Fibroblast of lung (primary cell): Measurements from ENCODE around the gene DENND1A. TPM values are rescaled to one million over a fixed set of nuclear protein-coding genes. Genes with fewer than 3 reads are reported as not detected.

ENCODE experiments used
- DNase-seq, 2 donors: peaks; one replicate each; pipeline versions ENCODE4 v3.0.0 to v3.0.0-alpha.2; 2010; ENCODE audit warnings: low read depth in 2 of 2
- H2AFZ ChIP-seq: 2 replicates; pipeline ENCODE4 v1.5.1; 2012; ENCODE audit warnings: low read length, control low read depth, inconsistent platforms
- H3K27ac ChIP-seq: 2 replicates; pipeline ENCODE4 v1.5.1; 2011; ENCODE audit warnings: low read length, control low read depth; ENCODE audit not compliant: insufficient read depth
- H3K27me3 ChIP-seq: 2 replicates; pipeline ENCODE4 v1.5.1; 2011; ENCODE audit warnings: mild to moderate bottlenecking, low read length; ENCODE audit not compliant: control insufficient read depth, insufficient read depth
- H3K36me3 ChIP-seq: 2 replicates; pipeline ENCODE4 v1.5.1; 2011; ENCODE audit warnings: low read length; ENCODE audit not compliant: control insufficient read depth, insufficient read depth
- H3K4me1 ChIP-seq: 2 replicates; pipeline ENCODE4 v1.5.1; 2011; ENCODE audit warnings: low read length; ENCODE audit not compliant: control insufficient read depth, insufficient read depth; ENCODE audit errors: extremely low read depth
- H3K4me2 ChIP-seq: 2 replicates; pipeline ENCODE4 v1.5.1; 2011; ENCODE audit warnings: low read length, control low read depth; ENCODE audit not compliant: insufficient read depth; ENCODE audit errors: extremely low read depth
- H3K4me3 ChIP-seq, 4 experiments: fragments of 200-600 bp in 1 of 4; sonication (generic) in 1 of 4; replicated peaks in 1 of 4; 2 replicates each; pipeline ENCODE4 v1.5.1; 2011 to 2016; ENCODE audit warnings: low read length in 4 of 4, low read depth in 3 of 4, mild to moderate bottlenecking in 3 of 4, control low read depth in 2 of 4, inconsistent platforms in 1 of 4, mixed read lengths in 1 of 4; ENCODE audit not compliant: insufficient read depth in 1 of 4; ENCODE audit errors: control extremely low read depth in 1 of 4
- H3K79me2 ChIP-seq: 2 replicates; pipeline ENCODE4 v1.5.1; 2012; ENCODE audit warnings: mild to moderate bottlenecking, low read length, inconsistent platforms; ENCODE audit not compliant: control insufficient read depth, insufficient read depth
- H3K9ac ChIP-seq: 2 replicates; pipeline ENCODE4 v1.5.1; 2011; ENCODE audit warnings: mild to moderate bottlenecking, low read length, control low read depth; ENCODE audit not compliant: insufficient read depth
- H3K9me3 ChIP-seq: 2 replicates; pipeline ENCODE4 v1.5.1; 2012; ENCODE audit warnings: low read depth, low read length; ENCODE audit not compliant: control insufficient read depth, insufficient read depth
- H4K20me1 ChIP-seq: 2 replicates; pipeline ENCODE4 v1.5.1; 2011; ENCODE audit warnings: low read length; ENCODE audit not compliant: control insufficient read depth, insufficient read depth; ENCODE audit errors: extremely low read depth
- CTCF ChIP-seq, 2 donors: IDR thresholded peaks in 1 of 2; conservative IDR thresholded peaks in 1 of 2; 1 replicate in 1 of 2; 2 replicates in 1 of 2; pipeline ENCODE4 v1.5.1; 2011 to 2012; ENCODE audit warnings: low read length in 2 of 2, control low read depth in 1 of 2, inconsistent platforms in 1 of 2, low read depth in 1 of 2, mild to moderate bottlenecking in 1 of 2
- EZH2 ChIP-seq: IDR thresholded peaks from 2 replicates; pipeline ENCODE4 v1.5.1; 2012; ENCODE audit warnings: low read length, control low read depth, mild to moderate bottlenecking; ENCODE audit errors: missing control alignments
- polyA plus RNA-seq, 2 donors: library from polyadenylated mRNA; depleted of rRNA in 1 of 2; stranded (reverse) in 1 of 2; unstranded in 1 of 2; fragments of >200 nt; gene quantifications; 2 replicates each; pipeline ENCODE4 v1.2.1, GENCODE V29; 2011 to 2012; ENCODE audit warnings: missing spikeins in 1 of 2
- total RNA-seq: library from RNA; depleted of rRNA; stranded (reverse); fragments of >200 nt; gene quantifications from 2 replicates; pipeline ENCODE4 v1.2.1, GENCODE V29; 2014

DENND1A gene
- total and polyA plus RNA-seq, 2 donors (not counting 1 experiment from before 2014, with no cell fraction given) = 13.0 to 18.3 TPM

GRCh38 chr9:123881604-123882003 lies 48.3 kb downstream of the DENND1A start:
- no peak overlapping the region for H3K4me2 ChIP-seq
- H3K27ac ChIP-seq = no peak overlapping the region
- no peaks in the 10 kb centered on the region for H3K4me1 ChIP-seq
- no peak overlapping the region for H2AFZ ChIP-seq
- no peak overlapping the region for H3K4me3 ChIP-seq
- no peaks in the 10 kb centered on the region for H3K9me3 ChIP-seq
- no peak overlapping the region for H3K9ac ChIP-seq
- DNase-seq = no peak
- H3K79me2 ChIP-seq = no peaks in the 10 kb centered on the region
- TF ChIP-seq EZH2 (no peak), CTCF (conservative IDR thresholded peaks at IDR 0.05 in 1 of 2, IDR thresholded peaks at IDR 0.05 in 1 of 2; ENCODE audit: low read depth in 1 of 2, low read length in 2 of 2) (no peak)
- no peaks in the 10 kb centered on the region for H4K20me1 ChIP-seq
- no peaks in the 10 kb centered on the region for H3K36me3 ChIP-seq
- no peaks in the 10 kb centered on the region for H3K27me3 ChIP-seq

- Histone ChIP-seq H3K27ac (no peak overlapping the region), H2AFZ (no peak overlapping the region), H3K27me3 (no peaks in the 10 kb centered on the region), H3K4me2 (no peak overlapping the region), H4K20me1 (no peaks in the 10 kb centered on the region), H3K4me3 (no peak overlapping the region), H3K9ac (no peak overlapping the region), H3K9me3 (no peaks in the 10 kb centered on the region), H3K4me1 (no peaks in the 10 kb centered on the region), H3K79me2 (no peaks in the 10 kb centered on the region), H3K36me3 (no peaks in the 10 kb centered on the region)
- TF ChIP-seq EZH2 = no peak
- TF ChIP-seq CTCF (conservative IDR thresholded peaks at IDR 0.05 in 1 of 2, IDR thresholded peaks at IDR 0.05 in 1 of 2; ENCODE audit: low read depth in 1 of 2, low read length in 2 of 2) = no peak
- no peak for DNase-seq
Measured at GRCh38 chr9:123880420-123880819, 49.5 kb downstream of the DENND1A start.

GRCh38 chr9:123876750-123877149 lies 53.2 kb downstream of the DENND1A start:
- Histone ChIP-seq H3K4me3 (no peak overlapping the region), H4K20me1 (no peaks in the 10 kb centered on the region), H3K9me3 (no peaks in the 10 kb centered on the region), H3K27me3 (no peaks in the 10 kb centered on the region), H3K9ac (no peak overlapping the region), H3K4me1 (no peaks in the 10 kb centered on the region), H3K27ac (no peak overlapping the region), H3K36me3 (no peaks in the 10 kb centered on the region), H3K79me2 (no peaks in the 10 kb centered on the region), H2AFZ (no peak overlapping the region), H3K4me2 (no peak overlapping the region)
- no peak for DNase-seq
- TF ChIP-seq CTCF (conservative IDR thresholded peaks at IDR 0.05 in 1 of 2, IDR thresholded peaks at IDR 0.05 in 1 of 2; ENCODE audit: low read depth in 1 of 2, low read length in 2 of 2) (no peak), EZH2 (no peak)
